ENCODE results near the gene FAM83G. TPM values are rescaled to one million over a fixed set of nuclear protein-coding genes. Genes with fewer than 3 reads are reported as not detected.

The FAM83G gene
- total and polyA plus RNA-seq, 12 donors: 1.8 to 7.3 (median 4.0) TPM

DNA sequence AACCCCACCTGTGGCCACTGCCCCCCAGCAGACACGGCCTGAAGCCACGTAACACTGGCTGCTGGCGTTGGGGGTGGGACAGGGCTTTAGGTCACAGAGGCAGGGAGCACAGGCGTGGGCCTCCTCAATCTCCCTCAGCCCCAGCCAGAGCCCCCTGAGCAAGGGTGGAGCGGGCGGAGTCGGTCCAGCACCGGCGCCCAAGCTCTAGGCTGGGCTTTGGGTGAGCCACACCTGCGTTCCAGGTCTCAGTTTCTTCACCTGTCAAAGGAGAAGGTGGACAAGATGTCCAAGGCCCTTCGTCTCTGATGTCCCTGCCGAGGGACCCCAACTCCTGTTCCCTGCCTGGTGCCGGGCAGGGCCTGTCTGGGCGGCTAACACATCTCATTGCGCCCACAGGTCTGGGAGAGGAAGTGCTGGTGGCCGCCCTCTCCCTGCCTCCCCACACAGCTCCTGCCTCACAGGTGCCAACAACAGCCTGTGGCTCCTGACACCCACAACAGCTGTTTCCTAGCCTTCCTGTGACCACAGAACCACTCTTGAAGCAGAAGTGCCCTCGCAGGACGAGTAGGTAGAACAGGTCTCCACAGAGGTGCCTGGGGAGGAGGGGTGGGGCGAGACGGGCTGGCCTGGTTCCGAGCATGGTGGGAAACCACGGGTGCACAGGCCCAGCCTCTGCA, 12.0 kb downstream of the FAM83G start:
- TF ChIP-seq, protein P1, sequence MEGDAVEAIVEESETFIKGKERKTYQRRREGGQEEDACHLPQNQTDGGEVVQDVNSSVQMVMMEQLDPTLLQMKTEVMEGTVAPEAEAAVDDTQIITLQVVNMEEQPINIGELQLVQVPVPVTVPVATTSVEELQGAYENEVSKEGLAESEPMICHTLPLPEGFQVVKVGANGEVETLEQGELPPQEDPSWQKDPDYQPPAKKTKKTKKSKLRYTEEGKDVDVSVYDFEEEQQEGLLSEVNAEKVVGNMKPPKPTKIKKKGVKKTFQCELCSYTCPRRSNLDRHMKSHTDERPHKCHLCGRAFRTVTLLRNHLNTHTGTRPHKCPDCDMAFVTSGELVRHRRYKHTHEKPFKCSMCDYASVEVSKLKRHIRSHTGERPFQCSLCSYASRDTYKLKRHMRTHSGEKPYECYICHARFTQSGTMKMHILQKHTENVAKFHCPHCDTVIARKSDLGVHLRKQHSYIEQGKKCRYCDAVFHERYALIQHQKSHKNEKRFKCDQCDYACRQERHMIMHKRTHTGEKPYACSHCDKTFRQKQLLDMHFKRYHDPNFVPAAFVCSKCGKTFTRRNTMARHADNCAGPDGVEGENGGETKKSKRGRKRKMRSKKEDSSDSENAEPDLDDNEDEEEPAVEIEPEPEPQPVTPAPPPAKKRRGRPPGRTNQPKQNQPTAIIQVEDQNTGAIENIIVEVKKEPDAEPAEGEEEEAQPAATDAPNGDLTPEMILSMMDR (IDR thresholded peaks at IDR 0.05): no peak
- TF ChIP-seq POLR2A (IDR thresholded peaks at IDR 0.05): no peak
- intact Hi-C loops (cut with DNase I): no loop called here
- WGBS, 4 donors: 79 to 88% (median 83%) methylated on average over 7 to 22 of the region's 22 CpGs
- Histone ChIP-seq H3K4me3 (no peak overlapping the region), H3K36me3 (replicated peaks in 1 of 2) (no peaks in the 10 kb centered on the region), H3K4me1 (replicated peaks in 1 of 2) (no peaks in the 10 kb centered on the region), H3K9me3 (replicated peaks in 1 of 3) (no peaks in the 10 kb centered on the region), H3K27ac (no peak overlapping the region), H3K27me3 (no peaks in the 10 kb centered on the region)
- DNase-seq: no peak

DNA sequence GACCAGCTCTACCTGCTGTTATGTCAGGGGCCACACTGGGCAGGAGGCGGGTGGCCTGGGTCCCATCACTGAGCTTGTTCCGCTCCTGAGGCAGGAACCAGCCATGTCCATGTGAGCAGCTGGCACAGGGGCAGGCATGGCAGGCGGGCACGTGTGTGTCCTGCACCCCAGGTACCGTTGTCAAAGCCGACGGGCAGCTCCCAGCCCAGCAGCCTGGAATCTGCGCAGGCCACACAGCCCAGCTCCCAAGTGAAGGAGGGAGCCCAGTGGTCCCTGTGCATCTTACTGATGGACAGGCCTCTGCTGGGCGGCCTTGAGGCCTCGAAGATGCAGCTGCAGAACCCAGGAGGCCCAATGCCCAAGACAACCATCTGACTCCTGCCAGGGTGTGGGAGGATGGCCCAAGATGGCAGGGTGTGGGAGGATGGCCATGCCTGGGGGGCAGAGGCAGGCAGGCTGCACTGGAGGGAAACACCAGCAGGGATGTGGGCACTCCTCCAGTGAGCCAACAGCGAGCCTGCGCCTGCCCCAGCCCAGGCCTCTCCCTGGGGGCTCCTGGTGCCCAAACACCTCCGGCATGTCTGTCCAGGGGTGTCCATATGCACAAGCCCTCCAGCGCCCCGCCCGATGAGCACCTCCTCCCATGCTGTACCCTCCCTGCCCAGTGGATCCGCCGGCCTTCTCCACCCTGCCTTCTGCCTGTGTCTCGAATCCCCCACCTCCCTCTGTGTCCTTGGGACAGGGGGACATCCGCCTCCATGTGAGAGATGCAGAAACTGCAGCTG, 12.8 kb downstream of the FAM83G start:
- Histone ChIP-seq H3K4me3 (no peak overlapping the region), H3K27me3 (no peaks in the 10 kb centered on the region), H3K4me1 (replicated peaks in 1 of 2) (no peaks in the 10 kb centered on the region), H3K36me3 (replicated peaks in 1 of 2) (no peaks in the 10 kb centered on the region), H3K27ac (no peak overlapping the region), H3K9me3 (replicated peaks in 1 of 3) (no peaks in the 10 kb centered on the region)
- WGBS, 4 donors: 88 to 95% (median 94%) methylated on average over 6 to 20 of the region's 20 CpGs
- TF ChIP-seq, protein P1 (IDR thresholded peaks at IDR 0.05): no peak
- TF ChIP-seq POLR2A (IDR thresholded peaks at IDR 0.05): no peak
- no peak for DNase-seq
- intact Hi-C loops (cut with DNase I): no loop called here

DNA sequence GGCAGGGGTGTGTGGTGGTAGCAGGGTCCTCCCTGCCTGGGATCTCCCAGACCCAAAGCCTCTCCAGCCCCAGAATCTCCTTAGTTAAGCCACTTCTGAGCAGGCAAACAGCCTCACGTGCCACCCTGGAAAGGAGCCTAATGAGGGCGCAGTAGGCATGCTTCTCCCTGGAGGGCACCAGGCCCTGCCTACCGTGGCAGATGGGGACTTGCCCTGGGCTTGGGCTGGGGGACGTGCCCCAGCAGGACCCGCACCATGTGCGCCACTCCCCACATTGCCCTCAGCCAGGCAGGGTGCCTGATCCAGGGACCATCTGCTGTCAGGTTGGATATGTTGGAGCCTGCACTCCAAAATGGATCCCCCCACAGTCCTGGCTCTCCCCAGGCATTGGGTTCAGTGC, 14.2 kb downstream of the FAM83G start:
- TF ChIP-seq, protein P1 (IDR thresholded peaks at IDR 0.05): no peak
- no peak for TF ChIP-seq POLR2A (IDR thresholded peaks at IDR 0.05)
- no peaks in the 10 kb centered on the region for H3K4me1 ChIP-seq (replicated peaks in 1 of 2)
- no peak for DNase-seq
- no peaks in the 10 kb centered on the region for H3K27me3 ChIP-seq
- H3K36me3 ChIP-seq (replicated peaks in 1 of 2): no peaks in the 10 kb centered on the region
- WGBS, 4 donors: 90 to 96% (median 95%) methylated on average over 3 to 6 of the region's 6 CpGs; no CpG with 5 or more reads in 1 of the 4 donors
- no peak overlapping the region for H3K4me3 ChIP-seq
- no peaks in the 10 kb centered on the region for H3K9me3 ChIP-seq (replicated peaks in 1 of 3)
- no peak overlapping the region for H3K27ac ChIP-seq
- intact Hi-C loops (cut with DNase I): no loop called here

DNA sequence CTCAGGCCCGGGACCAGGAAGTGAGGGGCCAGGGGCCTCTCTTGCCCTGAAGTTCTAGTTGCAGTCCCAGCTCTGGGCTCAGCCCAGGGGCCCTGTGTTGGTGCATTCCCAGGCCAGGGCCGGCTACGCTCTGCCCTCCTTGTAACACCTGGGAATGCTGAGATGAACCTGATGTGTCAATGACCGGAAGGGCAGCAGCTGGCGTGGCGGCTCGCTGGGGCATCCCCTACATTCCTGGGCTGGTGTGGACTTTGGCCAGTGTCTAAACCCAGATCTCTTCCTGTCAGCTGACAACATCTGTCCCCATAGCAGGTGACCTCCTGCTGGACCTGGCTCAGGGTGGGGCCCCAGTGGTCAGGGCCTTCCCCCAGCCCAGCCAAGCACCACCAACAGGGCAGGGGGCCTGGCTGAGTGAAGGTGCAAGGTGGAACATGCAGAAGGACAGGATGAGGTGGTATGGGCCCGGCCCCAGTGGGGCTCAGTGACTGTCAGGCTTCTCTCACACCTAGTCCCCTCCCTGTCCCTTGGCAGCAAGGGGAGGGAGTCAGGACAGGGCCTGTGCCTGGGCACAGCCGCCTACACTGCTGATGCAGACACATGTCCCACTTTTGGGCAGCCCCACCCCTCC, 15.9 kb downstream of the FAM83G start:
- intact Hi-C loops (cut with DNase I): no loop called here
- TF ChIP-seq, protein P1 (IDR thresholded peaks at IDR 0.05): no peak
- no peak for TF ChIP-seq POLR2A (IDR thresholded peaks at IDR 0.05)
- no peak for DNase-seq
- Histone ChIP-seq H3K36me3 (replicated peaks in 1 of 2) (no peaks in the 10 kb centered on the region), H3K9me3 (replicated peaks in 1 of 3) (no peaks in the 10 kb centered on the region), H3K4me3 (no peak overlapping the region), H3K4me1 (replicated peaks in 1 of 2) (no peaks in the 10 kb centered on the region), H3K27me3 (no peaks in the 10 kb centered on the region), H3K27ac (no peak overlapping the region)
- whole genome bisulfite sequencing, 4 donors: 86 to 95% (median 90%) methylated on average over 1 to 9 of the region's 9 CpGs
